RKO (cell line): ENCODE results near the gene SEL1L.
"Not testable (repeated sequence)": the region's sequence is repeated elsewhere in the genome, so short reads cannot be mapped to it uniquely, and the experiment has no call there.

Experiments
- DNase-seq: peaks from one replicate; pipeline ENCODE4 v3.0.0-alpha.2; 2016; ENCODE audit warnings: low spot score

SEL1L gene

DNA sequence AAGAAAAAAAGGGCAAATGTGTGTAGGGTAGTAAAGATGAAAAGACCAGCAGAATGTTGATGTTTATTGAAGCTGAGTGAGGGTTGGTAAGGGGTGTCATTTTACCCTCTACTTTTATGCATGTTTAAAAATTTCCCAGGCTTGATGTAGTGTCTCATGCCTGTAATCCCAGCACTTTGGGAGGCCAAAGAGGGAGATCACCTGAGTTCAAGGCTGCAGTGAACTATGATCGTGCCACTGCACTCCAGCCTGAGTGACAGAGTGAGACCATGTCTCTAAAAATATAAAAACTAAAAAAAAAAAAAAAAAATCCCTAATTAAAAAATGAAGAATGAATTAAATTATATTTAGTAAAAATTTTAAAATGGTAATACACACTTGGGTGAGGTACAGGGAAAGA lies 8.5 kb downstream of the SEL1L start:
- DNase-seq: no peak

DNA sequence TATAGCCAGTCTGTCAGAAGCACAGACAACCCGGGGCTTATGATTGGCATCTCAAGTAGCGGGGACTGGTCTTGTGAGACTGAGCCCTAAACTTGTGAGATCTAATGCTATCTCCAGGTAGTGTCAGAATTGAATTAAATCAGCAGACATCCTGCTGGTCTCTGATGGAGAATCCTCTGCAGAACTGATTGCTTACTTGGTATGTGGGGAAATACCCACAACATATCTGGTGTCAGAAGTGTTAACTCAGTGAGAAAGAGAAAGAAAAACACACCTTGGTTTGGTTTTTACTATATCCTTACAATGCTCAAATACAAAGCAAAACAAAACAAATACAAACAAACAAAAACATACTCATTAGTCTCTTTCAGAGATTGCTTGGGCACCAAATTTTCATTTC lies 10.0 kb downstream of the SEL1L start:
- no peak for DNase-seq

DNA sequence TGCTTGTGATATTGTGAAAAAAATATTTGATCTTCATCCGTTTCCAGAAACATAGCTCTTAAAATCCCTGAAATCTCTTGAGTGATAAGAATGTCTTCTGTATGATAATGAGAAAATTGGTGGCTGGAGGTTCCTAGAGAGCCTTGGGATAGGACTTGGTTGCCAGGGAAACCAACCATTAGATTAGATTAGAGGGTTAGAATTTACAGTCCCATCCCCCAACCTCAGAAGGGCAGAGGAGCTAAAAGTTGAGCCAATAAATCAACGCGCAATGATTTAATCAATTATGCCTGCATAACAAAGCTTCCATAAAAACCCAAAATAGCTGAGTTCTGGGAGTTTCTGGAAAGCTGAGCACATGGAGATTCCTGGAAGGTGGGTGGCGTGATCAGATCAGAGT lies 10.6 kb downstream of the SEL1L start:
- DNase-seq: no peak

DNA sequence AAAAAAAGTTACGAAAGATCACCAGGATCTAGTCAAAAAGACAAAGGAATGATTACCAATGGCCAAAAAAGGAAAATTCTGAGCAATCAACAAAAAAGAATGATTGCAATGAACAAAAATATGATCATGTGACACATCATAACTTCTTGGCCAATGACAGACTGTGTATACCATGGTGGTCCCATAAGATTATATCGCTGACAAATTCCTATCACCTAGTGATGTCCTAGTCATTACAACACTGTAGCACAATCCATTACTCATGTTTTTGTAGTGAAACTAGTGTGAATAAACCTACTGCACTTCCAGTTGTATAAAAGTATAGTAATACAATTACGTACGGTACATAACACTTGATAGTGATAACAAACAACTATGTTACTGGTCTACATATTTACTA lies 12.3 kb downstream of the SEL1L start:
- no peak for DNase-seq

DNA sequence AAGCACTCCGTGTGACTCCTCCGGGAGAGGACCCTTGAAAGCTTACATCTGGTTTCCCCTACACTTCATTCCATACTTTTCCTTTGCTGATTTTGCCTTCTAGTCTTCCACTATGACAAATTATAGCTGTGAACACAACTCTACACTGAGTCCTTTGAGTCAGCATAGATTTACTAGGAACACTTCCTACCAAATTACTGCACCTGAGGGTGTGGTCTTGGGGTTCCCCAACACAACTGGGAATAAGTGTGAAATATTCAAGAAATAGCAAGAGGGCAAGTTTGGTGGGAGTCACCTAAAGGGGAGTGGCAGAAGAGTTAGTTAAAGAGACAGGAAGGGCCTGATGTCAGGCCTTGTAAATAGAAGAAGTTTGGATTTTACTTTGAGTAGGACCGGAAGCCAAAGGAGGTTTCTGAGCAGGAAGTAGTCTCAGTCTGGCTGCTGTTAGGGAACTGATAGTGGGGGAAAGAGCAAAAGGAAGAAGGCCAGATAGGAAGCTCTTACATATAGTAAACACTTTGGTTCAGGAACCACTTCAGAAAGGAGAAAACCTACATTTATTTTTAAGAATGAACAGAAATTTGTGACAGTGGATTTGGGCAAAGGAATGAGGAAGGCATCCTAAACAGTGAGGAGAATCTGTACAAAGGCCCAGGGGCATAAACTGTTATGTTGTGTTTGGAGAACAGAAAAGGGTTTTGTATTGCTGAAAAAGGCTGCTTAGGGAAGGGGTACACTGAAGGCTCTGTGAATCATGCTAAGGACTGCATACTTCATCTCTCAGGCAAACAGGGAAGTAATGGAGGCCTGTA lies 14.2 kb downstream of the SEL1L start:
- DNase-seq: no peak

DNA sequence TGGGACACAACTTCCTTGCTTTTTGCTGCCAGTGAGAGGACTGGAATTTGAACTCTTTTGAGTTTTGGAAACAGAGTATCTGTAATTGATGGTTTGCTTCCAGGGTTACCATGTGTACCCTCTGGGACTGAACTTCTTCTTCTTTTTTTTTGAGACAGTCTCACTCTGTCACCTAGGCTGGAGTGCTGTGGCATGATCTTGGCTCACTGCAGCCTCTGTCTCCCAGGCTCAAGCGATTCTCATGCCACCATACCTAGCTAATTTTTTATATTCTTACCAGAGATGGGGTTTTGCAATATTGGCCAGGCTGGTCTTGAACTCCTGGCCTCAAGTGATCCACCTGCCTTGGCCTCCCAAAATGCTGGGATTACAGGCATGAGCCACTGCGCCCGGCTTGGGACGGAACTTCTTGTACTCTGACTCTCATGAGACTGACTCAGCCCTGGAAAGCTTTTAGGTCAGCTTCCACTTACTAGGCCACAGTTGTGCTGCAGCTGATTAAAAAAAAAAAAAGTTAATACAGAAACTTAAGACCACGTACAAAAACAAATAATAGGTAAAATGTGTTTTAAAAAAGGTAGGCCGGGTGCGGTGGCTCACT lies 15.8 kb downstream of the SEL1L start:
- DNase-seq: no peak

DNA sequence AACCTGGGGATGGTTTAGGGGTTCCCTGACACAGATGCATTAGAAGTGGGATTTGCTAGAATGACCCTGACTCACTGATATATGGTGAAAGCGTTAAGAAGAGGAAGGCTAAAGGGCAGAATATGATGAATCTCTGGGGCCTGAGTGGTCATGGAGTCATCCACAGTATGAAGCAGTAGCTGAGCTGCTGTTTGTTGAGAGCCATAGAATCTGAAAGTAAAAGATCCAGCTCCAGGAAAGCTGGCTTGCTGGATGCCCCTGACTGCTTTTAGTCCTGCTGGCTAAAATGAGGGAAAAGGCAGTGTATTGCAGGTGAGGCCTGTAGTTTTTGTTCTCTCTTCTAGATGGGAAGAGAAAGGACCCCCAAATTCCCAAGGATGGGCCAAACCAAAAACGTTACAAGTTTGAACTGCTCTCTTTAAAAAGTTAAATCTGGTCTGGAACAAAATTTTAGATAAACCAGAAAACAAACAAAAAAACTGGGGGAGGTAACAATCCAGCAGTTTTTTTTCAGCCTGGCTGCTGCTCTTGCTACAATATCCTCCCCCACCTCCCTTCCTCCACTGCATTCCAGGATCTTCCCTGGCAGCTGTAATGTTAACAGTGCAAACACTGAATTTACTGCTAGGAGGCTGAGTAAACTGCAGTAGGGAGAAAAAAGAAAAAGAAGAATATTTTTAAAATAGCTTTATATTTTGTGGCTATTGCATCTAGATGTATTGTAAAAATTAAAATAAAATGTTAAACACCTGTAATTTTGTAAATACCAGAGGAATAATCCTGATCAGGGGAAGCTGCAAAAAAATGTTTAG lies 16.5 kb downstream of the SEL1L start:
- no peak for DNase-seq

DNA sequence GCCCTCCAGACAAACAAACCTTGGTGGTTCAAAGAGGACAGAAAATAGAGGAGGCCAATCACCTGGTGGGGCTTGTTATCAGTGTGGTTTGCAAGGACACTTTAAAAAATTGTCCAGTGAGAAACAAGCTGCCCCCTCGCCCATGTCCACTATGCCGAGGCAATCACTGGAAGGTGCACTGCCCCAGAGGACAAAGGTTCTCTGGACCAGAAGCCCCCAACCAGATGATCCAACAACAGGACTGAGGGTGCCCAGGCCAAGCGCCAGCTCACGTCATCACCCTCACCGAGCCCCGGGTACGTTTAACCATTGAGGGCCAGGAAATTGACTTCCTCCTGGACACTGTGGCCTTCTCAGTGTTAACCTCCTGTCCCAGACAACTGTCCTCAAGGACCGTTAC lies 17.7 kb downstream of the SEL1L start:
- not testable (repeated sequence) for DNase-seq

DNA sequence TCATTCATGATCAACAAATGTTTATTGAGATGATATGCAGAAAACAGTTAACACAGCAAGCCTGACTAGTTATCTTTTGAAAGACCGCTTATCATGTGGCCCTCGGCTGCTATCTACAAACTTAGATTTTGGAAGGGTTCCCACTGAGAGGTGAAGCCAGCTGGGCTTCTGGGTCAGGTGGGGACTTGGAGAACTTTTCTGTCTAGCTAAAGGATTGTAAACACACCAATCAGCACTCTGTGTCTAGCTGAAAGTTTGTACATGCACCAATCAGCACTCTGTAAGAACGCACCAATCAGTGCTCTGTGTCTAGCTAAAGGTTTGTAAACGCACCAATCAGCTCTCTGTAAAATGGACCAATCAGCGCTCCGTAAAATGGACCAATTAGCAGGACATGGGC lies 20.8 kb downstream of the SEL1L start:
- not testable (repeated sequence) for DNase-seq

DNA sequence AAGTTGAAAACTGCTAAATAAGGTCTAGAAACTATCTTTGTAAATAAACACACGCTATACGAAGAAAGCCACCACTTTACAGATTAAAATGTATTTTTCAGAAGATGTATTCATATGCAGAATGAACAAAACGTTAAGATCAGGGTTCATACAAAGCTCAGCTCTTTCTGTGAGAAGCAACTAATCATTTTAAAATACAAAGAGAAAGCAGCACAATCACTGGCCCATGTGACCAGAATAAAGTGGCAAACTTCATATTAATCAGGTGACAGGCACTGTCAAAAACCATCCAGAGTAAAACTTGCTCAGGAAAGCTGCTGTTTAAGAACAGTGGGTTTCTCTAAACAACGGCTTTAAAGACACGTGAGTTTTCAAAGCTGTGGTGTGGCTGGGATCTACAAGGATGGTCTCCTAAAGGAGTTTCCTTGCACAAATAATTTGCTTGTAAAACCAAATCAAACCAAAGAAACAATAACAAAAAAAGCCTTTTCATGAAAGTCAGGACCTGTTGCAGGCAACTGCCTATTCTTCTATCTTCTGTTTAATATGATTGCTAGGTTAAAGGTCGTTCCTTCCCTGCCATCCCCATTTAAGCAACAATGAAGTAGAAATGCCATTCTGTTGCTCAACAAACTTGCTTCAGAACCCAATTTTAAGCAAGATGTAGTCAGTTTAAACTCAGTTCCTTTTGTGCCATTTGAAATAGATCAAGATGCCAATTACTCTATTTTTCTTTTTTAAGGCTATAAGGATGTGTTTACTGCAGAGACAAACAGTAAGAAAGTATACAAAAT lies 22.3 kb downstream of the SEL1L start:
- no peak for DNase-seq

DNA sequence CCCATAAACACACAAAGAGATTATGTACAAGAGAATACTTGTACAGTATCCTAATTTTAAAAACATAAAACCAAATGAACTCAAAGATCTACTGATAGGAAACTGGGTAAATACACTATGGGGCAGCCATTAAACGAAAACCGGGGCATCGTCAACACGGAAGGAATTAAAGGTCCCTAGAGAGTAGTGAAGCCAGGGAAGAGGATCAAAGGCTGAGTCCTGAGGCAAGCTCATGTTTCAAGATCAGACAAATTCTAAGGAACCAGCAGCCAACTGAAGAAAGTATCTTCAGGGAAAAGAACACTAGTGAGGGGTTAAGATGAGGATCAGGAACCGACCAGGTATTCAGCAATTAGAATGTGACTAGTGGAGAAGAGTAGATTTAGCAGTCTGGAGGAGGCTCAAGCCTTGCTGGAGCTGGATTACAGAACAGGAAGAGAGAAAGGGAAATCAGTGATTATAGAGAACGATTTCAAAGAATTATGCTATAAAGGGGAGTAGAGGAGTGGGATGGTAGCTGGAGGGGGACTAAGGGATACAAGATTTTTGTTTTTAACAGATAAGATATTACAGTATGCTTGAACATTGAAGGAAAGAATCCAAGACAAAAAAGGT lies 23.7 kb downstream of the SEL1L start:
- DNase-seq: no peak

DNA sequence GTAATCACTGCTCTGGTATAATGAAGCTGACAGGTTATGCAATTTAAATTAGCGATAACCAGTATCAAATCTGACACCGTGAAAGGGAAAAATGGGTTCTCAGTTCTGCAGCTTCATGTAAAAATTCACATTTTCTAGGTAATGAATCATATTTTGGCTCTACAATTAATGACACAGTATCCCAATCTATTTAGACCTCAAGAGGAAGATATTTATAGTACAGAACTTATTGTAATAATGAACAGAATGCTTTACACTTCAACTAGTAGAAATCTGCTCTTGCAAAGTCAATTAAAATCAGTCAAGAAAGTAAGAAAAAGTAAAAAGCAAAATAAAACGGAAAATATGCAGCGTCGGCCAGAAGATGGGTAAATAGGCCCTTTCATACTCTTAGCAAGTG lies 24.3 kb downstream of the SEL1L start:
- no peak for DNase-seq

DNA sequence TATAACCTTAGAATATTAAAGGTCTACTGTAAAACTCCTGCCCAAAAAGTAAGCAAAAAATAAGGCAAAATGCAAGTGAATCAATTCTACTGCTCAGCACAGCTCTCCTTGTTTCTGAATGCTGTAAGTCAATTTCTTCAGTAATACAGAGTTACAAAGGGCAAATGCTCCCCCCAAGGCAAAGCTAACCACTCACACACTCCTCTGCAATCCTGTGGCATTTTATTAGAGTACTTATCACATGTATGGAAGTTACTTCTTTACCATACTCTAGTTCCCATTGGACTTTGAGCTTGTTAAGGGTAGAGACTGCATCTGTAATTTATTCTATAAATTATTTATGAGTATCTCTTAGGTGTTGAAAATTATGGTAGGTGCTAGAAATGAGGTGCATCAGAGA lies 27.2 kb downstream of the SEL1L start:
- no peak for DNase-seq

DNA sequence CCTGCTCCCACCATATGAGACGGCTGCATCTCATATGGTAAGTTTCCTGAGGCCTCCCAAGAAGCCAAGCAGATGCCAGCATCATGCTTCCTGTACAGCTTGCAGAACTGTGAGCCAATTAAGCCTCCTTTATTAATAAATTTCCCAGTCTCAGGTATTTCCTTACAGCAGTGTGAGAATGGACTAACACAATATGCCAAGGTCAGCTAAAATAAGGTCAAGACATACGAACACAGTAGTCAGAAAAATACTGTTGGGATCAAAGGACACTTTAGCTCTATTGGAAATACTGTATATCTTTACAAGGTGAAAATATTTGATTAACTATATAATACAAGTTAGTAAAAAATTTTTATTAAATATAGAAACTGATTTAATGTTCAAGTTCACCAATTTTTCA lies 28.8 kb downstream of the SEL1L start:
- DNase-seq: no peak

DNA sequence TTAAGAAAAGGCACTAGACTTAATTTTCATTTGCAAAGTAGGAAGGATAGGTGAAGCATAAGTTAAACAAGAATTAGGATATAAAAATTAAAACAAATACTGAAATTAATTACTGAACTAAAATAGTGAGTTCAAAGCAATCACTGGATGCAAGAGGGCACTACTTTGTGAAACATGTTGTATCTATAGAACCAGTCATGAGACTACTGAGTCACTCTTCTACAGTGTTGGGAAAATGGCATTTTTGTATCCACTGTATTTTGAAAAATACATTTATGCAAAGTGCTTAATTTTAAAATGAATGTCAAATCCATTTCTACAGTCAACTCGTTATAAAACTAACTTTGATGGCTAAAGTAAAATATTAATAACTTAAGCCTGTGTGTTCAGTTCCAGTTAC lies 47.9 kb downstream of the SEL1L start:
- DNase-seq: no peak

DNA sequence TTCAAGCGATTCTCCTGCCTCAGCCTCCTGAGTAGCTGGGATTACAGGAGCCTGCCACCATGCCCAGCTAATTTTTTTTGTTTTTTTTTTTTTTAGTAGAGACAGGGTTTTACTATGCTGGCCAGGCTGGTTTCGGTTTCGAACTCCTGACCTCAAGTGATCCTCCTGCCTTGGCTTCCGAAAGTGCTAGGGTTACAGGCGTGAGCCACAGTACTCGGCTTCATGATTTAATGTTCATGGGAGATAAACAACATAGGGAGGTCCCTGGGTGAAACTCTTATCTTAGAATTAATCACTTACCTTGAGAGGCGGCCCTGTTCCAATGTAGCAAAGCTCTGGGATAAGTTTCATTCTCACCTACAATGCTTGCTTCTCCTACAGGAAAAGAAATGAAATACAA lies 48.3 kb downstream of the SEL1L start:
- DNase-seq: no peak

DNA sequence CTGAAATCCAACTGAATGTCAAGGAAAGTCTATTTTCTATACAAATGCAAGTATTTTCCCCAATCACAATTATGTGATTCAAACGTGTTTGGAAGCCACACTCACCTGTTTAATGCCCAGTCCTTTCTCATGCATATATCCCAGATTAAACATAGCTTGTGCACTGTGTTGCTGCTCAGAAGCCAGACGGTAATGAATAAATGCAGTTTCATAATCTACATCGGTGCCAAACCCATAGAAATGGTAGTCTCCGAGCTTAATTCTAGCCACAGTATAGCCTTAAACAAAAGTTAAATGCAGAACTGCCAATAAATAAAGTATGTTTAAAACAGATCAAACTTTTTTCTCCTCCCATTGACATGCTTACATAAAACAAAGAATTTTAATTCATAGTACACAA lies 49.5 kb downstream of the SEL1L start:
- DNase-seq: no peak

DNA sequence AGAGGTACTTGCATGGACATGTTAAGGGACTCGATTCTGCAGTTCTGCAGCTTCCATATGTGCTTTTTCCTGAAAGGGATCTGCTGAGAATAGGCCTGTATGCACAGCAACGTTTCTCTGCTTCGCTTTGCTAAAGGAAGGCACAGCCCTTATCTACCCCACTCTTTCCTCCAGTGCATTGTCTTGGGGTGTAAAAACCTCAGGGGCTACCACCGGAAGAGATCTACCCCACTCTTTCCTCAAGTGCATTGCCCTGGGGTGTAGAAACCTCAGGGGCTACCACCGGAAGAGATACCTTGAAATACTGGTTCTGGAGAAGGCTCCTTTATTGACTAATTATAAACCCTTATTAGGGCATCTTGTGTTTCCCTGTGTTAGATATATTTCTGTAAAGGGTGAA lies 52.9 kb downstream of the SEL1L start:
- DNase-seq: no peak

DNA sequence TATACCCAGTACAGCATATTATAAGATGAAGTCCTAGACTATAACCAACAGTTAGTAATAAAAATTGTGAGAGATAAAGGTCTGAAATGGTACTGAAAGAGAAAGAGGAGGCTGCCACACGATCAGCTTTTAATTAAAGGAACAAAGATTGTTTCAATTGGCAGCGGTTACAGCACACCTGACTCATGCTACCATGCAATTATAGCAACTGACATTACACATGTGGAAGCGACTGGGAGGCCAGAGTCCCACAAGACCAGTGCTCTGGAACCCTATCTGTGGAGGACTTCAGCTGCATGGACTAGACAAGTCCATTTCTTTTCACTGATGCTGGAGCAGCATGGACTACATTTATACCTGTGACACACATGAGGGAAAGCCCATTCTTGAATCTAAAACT lies 55.2 kb downstream of the SEL1L start:
- DNase-seq: no peak

DNA sequence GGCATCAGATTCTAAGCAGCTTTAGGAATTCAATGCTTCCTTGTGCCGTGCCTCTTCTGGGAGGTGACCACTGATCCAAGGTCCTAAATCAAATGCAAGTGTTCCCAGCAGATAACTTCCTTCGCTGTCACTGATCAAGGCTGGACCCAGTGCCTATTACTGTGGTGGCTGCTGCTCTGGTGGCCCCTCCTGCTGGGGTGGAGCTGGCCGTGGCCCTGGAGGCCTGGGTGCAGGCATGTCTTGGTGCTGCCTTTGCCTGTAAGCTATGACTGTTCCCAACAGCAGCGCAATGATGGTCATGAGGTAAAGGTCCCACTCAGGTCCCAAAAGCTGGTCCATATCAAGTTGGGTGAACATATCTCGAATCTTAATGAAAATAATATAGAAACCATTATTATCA lies 56.8 kb downstream of the SEL1L start:
- DNase-seq: no peak

DNA sequence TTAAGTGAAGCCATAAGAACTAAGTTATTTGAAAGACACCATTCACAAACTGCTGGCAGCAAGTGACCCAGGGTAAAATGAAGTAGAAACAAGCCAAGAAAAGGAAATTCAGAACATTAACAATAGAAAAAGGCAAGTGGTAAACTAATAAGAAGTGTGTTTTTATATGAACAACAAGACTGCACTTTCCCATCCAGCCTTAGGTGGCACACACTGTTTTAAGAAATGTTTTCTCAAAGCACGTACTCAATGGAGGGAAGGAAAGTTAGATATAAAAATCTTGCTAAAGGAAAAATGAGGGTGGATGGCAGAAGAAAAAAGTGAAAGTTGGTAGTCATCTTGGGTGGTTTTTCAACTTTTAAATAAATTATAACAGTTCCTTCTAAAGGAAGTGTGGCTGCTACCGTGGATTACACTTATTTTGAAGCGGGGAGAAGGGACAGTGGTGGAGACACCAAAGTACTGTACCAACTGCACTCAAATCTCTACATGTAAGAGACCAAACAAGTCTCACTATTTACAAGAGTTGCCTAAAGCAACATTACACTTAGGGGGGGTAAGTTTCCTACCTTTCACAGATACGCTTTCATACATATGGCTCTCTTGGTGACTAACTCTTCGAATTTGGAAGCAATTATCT lies 58.8 kb downstream of the SEL1L start:
- DNase-seq: no peak

DNA sequence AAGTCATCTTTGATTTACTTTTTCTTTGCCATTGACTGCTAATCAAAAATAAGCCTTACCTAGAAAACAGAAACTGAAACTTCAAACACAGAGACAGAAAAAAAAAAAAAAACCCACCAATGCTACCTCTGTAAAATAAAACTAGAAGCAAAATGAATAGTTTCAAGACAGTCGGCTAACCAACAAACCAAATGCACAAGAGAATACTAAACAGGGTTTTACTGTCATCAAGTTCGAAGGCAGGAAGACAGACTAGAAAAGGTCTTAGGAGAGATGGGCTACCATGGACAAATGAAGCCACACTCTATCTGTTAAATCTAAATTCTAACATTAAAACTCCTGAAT lies 59.5 kb downstream of the SEL1L start:
- DNase-seq: no peak
